Loucy (cell line): Measurements from ENCODE around the gene SYPL1.

Experiments
- H2AFZ ChIP-seq: fragments of 200-600 bp; sonication (generic); 2 replicates; pipeline ENCODE4 v1.6.0; 2016; ENCODE audit warnings: antibody characterized with exemption, mild to moderate bottlenecking, low read length, moderate library complexity
- H3F3A ChIP-seq: fragments of 200-600 bp; 2 replicates; pipeline ENCODE4 v1.6.0; 2016; ENCODE audit warnings: antibody characterized with exemption, low read depth, mild to moderate bottlenecking
- H3K27me3 ChIP-seq: fragments of 200-600 bp; sonication (generic); 2 replicates; pipeline ENCODE4 v1.6.1; 2014; ENCODE audit warnings: low read length, mild to moderate bottlenecking; ENCODE audit not compliant: insufficient read depth, poor library complexity, severe bottlenecking
- H3K36me3 ChIP-seq: fragments of 200-600 bp; sonication (generic); 2 replicates; pipeline ENCODE4 v1.6.1; 2016; ENCODE audit warnings: low read length; ENCODE audit not compliant: insufficient read depth
- H3K4me1 ChIP-seq: fragments of 200-600 bp; sonication (generic); 2 replicates; pipeline ENCODE4 v1.5.1; 2014; ENCODE audit warnings: low read length, mild to moderate bottlenecking; ENCODE audit not compliant: insufficient read depth, poor library complexity, severe bottlenecking
- H3K4me2 ChIP-seq: fragments of 200-600 bp; sonication (generic); 2 replicates; pipeline ENCODE4 v1.6.0; 2014; ENCODE audit warnings: antibody characterized with exemption, low read length, low read depth, mild to moderate bottlenecking; ENCODE audit not compliant: poor library complexity, severe bottlenecking
- H3K4me3 ChIP-seq: fragments of 200-600 bp; sonication (generic); 2 replicates; pipeline ENCODE4 v1.5.1; 2014; ENCODE audit warnings: low read length, mild to moderate bottlenecking, mixed read lengths; ENCODE audit not compliant: poor library complexity, severe bottlenecking
- H3K79me2 ChIP-seq: fragments of 200-600 bp; sonication (generic); 2 replicates; pipeline ENCODE4 v1.6.1; 2014; ENCODE audit warnings: low read length; ENCODE audit not compliant: insufficient read depth
- H3K9ac ChIP-seq: fragments of 200-600 bp; sonication (generic); 2 replicates; pipeline ENCODE4 v1.6.0; 2014; ENCODE audit warnings: mild to moderate bottlenecking, low read depth, low read length, moderate library complexity; ENCODE audit not compliant: poor library complexity, severe bottlenecking
- H3K9me2 ChIP-seq: fragments of 200-600 bp; sonication (generic); replicated peaks from 2 replicates; pipeline ENCODE4 v1.6.1; 2016; ENCODE audit warnings: low read depth, low read length, mixed read lengths
- H3K9me3 ChIP-seq: fragments of 200-600 bp; sonication (generic); 2 replicates; pipeline ENCODE4 v1.6.1; 2014; ENCODE audit warnings: mild to moderate bottlenecking, antibody characterized with exemption, low read length, low read depth; ENCODE audit not compliant: insufficient read depth
- H4K20me1 ChIP-seq: fragments of 200-600 bp; sonication (generic); 2 replicates; pipeline ENCODE4 v1.6.0; 2014; ENCODE audit warnings: antibody characterized with exemption, low read length, mild to moderate bottlenecking; ENCODE audit not compliant: insufficient read depth, poor library complexity, severe bottlenecking
- EZH2phosphoT487 ChIP-seq: fragments of 200-600 bp; IDR thresholded peaks from 2 replicates; pipeline ENCODE4 v1.6.1; 2018; ENCODE audit warnings: antibody characterized with exemption, mild to moderate bottlenecking, moderate library complexity, borderline replicate concordance
- TF ChIP-seq, protein P1 (sequence below): fragments of 200-600 bp; sonication (generic); conservative IDR thresholded peaks from 2 replicates; pipeline ENCODE4 v1.5.1; 2014; ENCODE audit warnings: mild to moderate bottlenecking, antibody characterized with exemption, low read length

Gene SYPL1

DNA sequence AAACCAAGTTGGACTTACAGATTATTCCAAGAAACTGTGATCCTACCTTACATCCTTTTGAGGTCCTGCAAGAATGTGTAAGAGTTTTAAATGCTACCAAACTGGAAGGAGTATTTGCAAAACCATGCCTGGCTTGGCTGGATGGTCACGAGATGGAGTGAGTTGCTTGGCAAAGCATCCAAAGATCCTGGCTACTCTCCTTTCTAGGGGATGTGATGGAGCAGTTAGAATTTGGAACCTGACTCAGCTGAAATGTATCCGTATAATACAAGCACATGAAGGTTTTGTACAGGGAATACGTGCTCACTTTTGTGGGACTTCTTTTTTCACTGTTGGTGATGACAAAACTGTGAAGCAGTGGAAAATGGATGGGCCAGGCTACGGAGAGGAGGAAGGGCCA, 13.3 kb upstream of the SYPL1 start:
- no peaks in the 10 kb centered on the region for H3K36me3 ChIP-seq
- H3K4me3 ChIP-seq = no peak overlapping the region
- H3K27me3 ChIP-seq = no peaks in the 10 kb centered on the region
- H4K20me1 ChIP-seq = no peaks in the 10 kb centered on the region
- peaks cover 22% of the 10 kb centered on the region for H3K4me1 ChIP-seq
- no peaks in the 10 kb centered on the region for H3K9me2 ChIP-seq
- H3K79me2 ChIP-seq = no peaks in the 10 kb centered on the region
- H3K4me2 ChIP-seq = no peak overlapping the region
- TF ChIP-seq, protein P1, sequence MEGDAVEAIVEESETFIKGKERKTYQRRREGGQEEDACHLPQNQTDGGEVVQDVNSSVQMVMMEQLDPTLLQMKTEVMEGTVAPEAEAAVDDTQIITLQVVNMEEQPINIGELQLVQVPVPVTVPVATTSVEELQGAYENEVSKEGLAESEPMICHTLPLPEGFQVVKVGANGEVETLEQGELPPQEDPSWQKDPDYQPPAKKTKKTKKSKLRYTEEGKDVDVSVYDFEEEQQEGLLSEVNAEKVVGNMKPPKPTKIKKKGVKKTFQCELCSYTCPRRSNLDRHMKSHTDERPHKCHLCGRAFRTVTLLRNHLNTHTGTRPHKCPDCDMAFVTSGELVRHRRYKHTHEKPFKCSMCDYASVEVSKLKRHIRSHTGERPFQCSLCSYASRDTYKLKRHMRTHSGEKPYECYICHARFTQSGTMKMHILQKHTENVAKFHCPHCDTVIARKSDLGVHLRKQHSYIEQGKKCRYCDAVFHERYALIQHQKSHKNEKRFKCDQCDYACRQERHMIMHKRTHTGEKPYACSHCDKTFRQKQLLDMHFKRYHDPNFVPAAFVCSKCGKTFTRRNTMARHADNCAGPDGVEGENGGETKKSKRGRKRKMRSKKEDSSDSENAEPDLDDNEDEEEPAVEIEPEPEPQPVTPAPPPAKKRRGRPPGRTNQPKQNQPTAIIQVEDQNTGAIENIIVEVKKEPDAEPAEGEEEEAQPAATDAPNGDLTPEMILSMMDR = no peak
- no peak for TF ChIP-seq EZH2phosphoT487
- H2AFZ ChIP-seq = no peak overlapping the region
- no peaks in the 10 kb centered on the region for H3F3A ChIP-seq
- no peak overlapping the region for H3K9ac ChIP-seq
- no peaks in the 10 kb centered on the region for H3K9me3 ChIP-seq

DNA sequence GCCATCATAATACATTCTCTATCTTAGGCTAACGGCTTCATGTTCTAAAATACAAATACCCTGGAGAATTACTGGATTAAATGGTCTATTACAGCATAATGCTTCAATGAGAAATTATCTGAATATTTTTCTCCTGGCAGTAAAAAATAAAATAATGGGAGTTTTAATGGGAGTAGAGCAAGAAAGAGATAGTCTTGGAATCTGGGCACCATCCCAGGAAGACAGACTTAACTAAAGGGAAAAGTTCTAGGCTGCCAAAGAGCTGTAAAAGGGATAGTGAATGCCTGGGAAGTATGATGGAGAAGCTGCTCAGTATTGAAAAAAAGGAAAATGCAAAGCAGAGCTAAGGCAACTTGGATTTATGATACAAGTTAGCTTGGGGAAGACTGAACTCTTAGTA, 12.1 kb upstream of the SYPL1 start:
- TF ChIP-seq, protein P1 = no peak
- no peak for TF ChIP-seq EZH2phosphoT487
- Histone ChIP-seq H3K4me2 (no peak overlapping the region), H3K79me2 (no peaks in the 10 kb centered on the region), H3K9me3 (no peaks in the 10 kb centered on the region), H3K4me3 (no peak overlapping the region), H3K27me3 (no peaks in the 10 kb centered on the region), H3K9ac (no peak overlapping the region), H2AFZ (no peak overlapping the region), H3K9me2 (no peaks in the 10 kb centered on the region), H3K4me1 (peaks cover 30% of the 10 kb centered on the region), H3K36me3 (no peaks in the 10 kb centered on the region), H4K20me1 (no peaks in the 10 kb centered on the region), H3F3A (no peaks in the 10 kb centered on the region)

DNA sequence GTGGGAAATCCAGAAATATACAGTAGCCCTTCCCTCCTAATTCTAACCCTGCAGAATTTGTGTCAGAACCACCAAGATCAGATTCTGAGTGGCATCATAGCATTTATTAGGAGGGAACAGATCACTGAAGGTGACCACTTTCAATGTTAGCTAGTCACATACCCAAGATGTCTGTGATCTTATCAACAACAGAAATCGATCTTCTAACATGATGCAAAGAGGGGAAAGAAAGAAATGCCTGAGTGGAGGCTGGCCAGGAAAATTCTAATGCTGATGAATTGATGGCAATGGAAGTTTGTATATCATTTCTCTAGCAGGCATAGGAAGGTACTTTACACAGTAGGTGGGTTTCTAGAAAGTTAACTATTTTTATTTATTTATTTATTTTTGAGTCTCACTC, 10.6 kb upstream of the SYPL1 start:
- Histone ChIP-seq H3K79me2 (no peaks in the 10 kb centered on the region), H3K4me2 (no peak overlapping the region), H3K9me3 (no peaks in the 10 kb centered on the region), H3K27me3 (no peaks in the 10 kb centered on the region), H4K20me1 (no peaks in the 10 kb centered on the region), H3K4me3 (no peak overlapping the region), H3K9me2 (no peaks in the 10 kb centered on the region), H3F3A (no peaks in the 10 kb centered on the region), H2AFZ (no peak overlapping the region), H3K4me1 (peaks cover 30% of the 10 kb centered on the region), H3K9ac (no peak overlapping the region), H3K36me3 (no peaks in the 10 kb centered on the region)
- TF ChIP-seq, protein P1 = no peak
- no peak for TF ChIP-seq EZH2phosphoT487
